UCSD-AML1 (cell line): Measurements from ENCODE around the gene AQP12B.
"Not testable (repeated sequence)": the region's sequence is repeated elsewhere in the genome, so short reads cannot be mapped to it uniquely, and the experiment has no call there.

Experiments used
- DNase-seq: peaks from one replicate; lab custom pipeline; 2025; ENCODE audit not compliant: unreplicated experiment; lab: John Stamatoyannopoulos, UW

Gene AQP12B

GRCh38 chr2:240701736-240702639, 19.3 kb upstream of the AQP12B start:
- DNase-seq = no peak

GRCh38 chr2:240701091-240701735, 18.5 kb upstream of the AQP12B start:
- DNase-seq = no peak

- DNase-seq = not testable (repeated sequence)
Measured at GRCh38 chr2:240700616-240701015, 17.9 kb upstream of the AQP12B start.

- DNase-seq = not testable (repeated sequence)
Measured at GRCh38 chr2:240699835-240700234, 17.1 kb upstream of the AQP12B start.

- not testable (repeated sequence) for DNase-seq
Measured at GRCh38 chr2:240698852-240699561, 16.3 kb upstream of the AQP12B start.

- not testable (repeated sequence) for DNase-seq
Measured at GRCh38 chr2:240696469-240696868, 13.8 kb upstream of the AQP12B start.

GRCh38 chr2:240695593-240695992, 12.9 kb upstream of the AQP12B start:
- not testable (repeated sequence) for DNase-seq

GRCh38 chr2:240694304-240694703, 11.6 kb upstream of the AQP12B start:
- DNase-seq = not testable (repeated sequence)

GRCh38 chr2:240692583-240693561, 10.2 kb upstream of the AQP12B start:
- DNase-seq = not testable (repeated sequence)

- DNase-seq = not testable (repeated sequence)
Measured at GRCh38 chr2:240691631-240692420, 9.1 kb upstream of the AQP12B start, which contains the start of gene AQP12A. AQP12A (plus strand) TSS chr2:240691866; CDS start chr2:240691914, 48 bp downstream.

GRCh38 chr2:240691075-240691427, 8.4 kb upstream of the AQP12B start:
- DNase-seq = not testable (repeated sequence)

- DNase-seq = not testable (repeated sequence)
Measured at GRCh38 chr2:240690421-240691074, 7.9 kb upstream of the AQP12B start.

GRCh38 chr2:240689975-240690374, 7.3 kb upstream of the AQP12B start:
- DNase-seq = no peak

- DNase-seq = no peak
Measured at GRCh38 chr2:240688553-240688919, 5.9 kb upstream of the AQP12B start.

- no peak for DNase-seq
Measured at GRCh38 chr2:240687741-240688552, 5.3 kb upstream of the AQP12B start.

- no peak for DNase-seq
Measured at GRCh38 chr2:240687045-240687740, 4.5 kb upstream of the AQP12B start.

GRCh38 chr2:240686460-240686859, 3.8 kb upstream of the AQP12B start:
- no peak for DNase-seq
